H1 (cell line): ENCODE results near the gene AXIN2. TPM values are rescaled to one million over a fixed set of nuclear protein-coding genes. Genes with fewer than 3 reads are reported as not detected.

ENCODE experiments used
- CREB1 ChIP-seq: IDR thresholded peaks from 2 replicates; pipeline ENCODE4 v1.6.1; 2012; ENCODE audit warnings: inconsistent platforms
- HDAC6 ChIP-seq: IDR thresholded peaks from one replicate; pipeline ENCODE4 v1.7.1; 2012; ENCODE audit warnings: low read depth, mild to moderate bottlenecking, inconsistent platforms, low read length, moderate library complexity
- NANOG ChIP-seq: IDR thresholded peaks from 2 replicates; pipeline ENCODE4 v1.6.1; 2011; ENCODE audit warnings: low read length, low read depth, mild to moderate bottlenecking, inconsistent platforms; ENCODE audit not compliant: insufficient read depth, poor library complexity, severe bottlenecking
- NRF1 ChIP-seq: IDR thresholded peaks from 2 replicates; pipeline ENCODE4 v1.6.1; 2011; ENCODE audit warnings: mild to moderate bottlenecking, low read depth, low read length, improper control_type of control experiment
- PHF8 ChIP-seq: fragments of 200-600 bp; sonication (generic); conservative IDR thresholded peaks from 2 replicates; pipeline ENCODE4 v1.7.1; 2012; ENCODE audit warnings: low read depth, mild to moderate bottlenecking, inconsistent platforms, low read length, moderate library complexity
- polyA plus RNA-seq, 7 experiments: library from polyadenylated mRNA; depleted of rRNA in 3 of 7; stranded (reverse) in 5 of 7; unstranded in 2 of 7; fragments of >200 nt in 5 of 7; fragments of 200-250 nt in 2 of 7; gene quantifications; 1 replicate in 5 of 7; 2 replicates in 1 of 7; 4 replicates in 1 of 7; pipeline versions ENCODE4 v1.2.1 to v1.2.3, GENCODE V29; 2011 to 2013; ENCODE audit warnings: missing spikeins in 2 of 7, mixed read lengths in 2 of 7
- total RNA-seq: library from RNA; stranded (reverse); fragmentation: NEBNext Ultra II Directional; extraction: Animal tissue kit (Norgen Biotek cat#: 25700); gene quantifications from 2 replicates; pipeline ENCODE4 v1.2.1, GENCODE V29; 2021

Gene AXIN2
- total and polyA plus RNA-seq, 2 of the 8 experiments (the other 6 are each of a cell fraction or from before 2014, with no cell fraction given), result 17.7 to 33.4 TPM

DNA sequence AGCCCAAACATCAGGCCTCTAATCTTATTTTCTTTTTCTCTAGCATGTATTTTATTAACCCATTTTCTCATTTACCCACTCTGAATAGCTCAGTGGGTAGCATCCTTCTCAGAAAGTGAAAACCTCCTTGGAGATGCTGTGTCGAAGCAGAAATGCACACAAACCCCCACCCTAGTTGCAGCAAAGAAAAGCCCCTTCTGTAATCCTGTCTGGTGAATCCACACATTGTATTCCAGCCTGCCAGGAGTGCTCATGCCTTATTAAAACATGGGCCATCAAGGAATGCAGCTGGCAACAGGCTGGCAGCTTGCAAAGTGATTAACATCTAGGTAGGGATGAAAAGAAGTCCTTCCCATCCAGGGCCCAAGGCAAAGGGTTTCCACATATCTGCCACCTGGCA lies 39.7 kb upstream of the AXIN2 start (continued):
- TF ChIP-seq NRF1 (no peak), PHF8 (no peak), NANOG (no peak), HDAC6 (no peak), CREB1 (no peak)
- TF ChIP-seq, all 59 proteins: peak for 0
